NB4 (cell line): ENCODE data around the gene CEP192.
A peak's percentile ranks its signal among the peaks of the same experiment; 100 is the strongest.
"Not testable (repeated sequence)": the region's sequence is repeated elsewhere in the genome, so short reads cannot be mapped to it uniquely, and the experiment has no call there.

Experiments used
- DNase-seq: peaks from one replicate; pipeline ENCODE4 v3.0.0; 2010; ENCODE audit warnings: low read depth
- H3K4me3 ChIP-seq: one replicate; pipeline ENCODE4 v1.5.1; 2011; ENCODE audit warnings: mild to moderate bottlenecking, low read depth, low read length, moderate library complexity
- CTCF ChIP-seq: IDR thresholded peaks from one replicate; pipeline ENCODE4 v1.5.1; 2012; ENCODE audit warnings: low read depth, low read length
- MAX ChIP-seq: IDR thresholded peaks from 2 replicates; pipeline ENCODE4 v1.6.1; 2011; ENCODE audit warnings: low read depth, low read length
- MYC ChIP-seq: IDR thresholded peaks from 2 replicates; pipeline ENCODE4 v1.6.1; 2011; ENCODE audit warnings: low read depth, low read length
- POLR2A ChIP-seq: IDR thresholded peaks from 2 replicates; pipeline ENCODE4 v1.6.1; 2011; ENCODE audit warnings: mild to moderate bottlenecking; ENCODE audit not compliant: insufficient read length; ENCODE audit errors: extremely low read depth

Gene CEP192

GRCh38 chr18:13070460-13070859 lies 79.3 kb downstream of the CEP192 start:
- DNase-seq = peak; percentile 9
- TF ChIP-seq POLR2A (no peak), CTCF (no peak), MYC (no peak)

GRCh38 chr18:13076886-13077285 lies 85.7 kb downstream of the CEP192 start:
- TF ChIP-seq MYC (no peak), MAX (no peak), CTCF (no peak), POLR2A (no peak)
- no peak for DNase-seq
- no peak overlapping the region for H3K4me3 ChIP-seq

More at GRCh38 chr18:13070460-13070859, 79.3 kb downstream of the CEP192 start:
- H3K4me3 ChIP-seq = no peak overlapping the region

GRCh38 chr18:13077473-13077872 lies 86.3 kb downstream of the CEP192 start:
- no peak overlapping the region for H3K4me3 ChIP-seq
- no peak for DNase-seq
- TF ChIP-seq MYC (no peak), MAX (no peak), POLR2A (no peak), CTCF (no peak)

- DNase-seq, H3K4me3 ChIP-seq: not testable (repeated sequence)
Observed at GRCh38 chr18:13078065-13078464, 86.9 kb downstream of the CEP192 start.

- DNase-seq = no peak
- H3K4me3 ChIP-seq = no peak overlapping the region
- TF ChIP-seq MAX (no peak), POLR2A (no peak), MYC (no peak), CTCF (no peak)
Observed at GRCh38 chr18:13086906-13087305, 95.7 kb downstream of the CEP192 start.

GRCh38 chr18:13095466-13095865 lies 104.3 kb downstream of the CEP192 start:
- DNase-seq = no peak
- H3K4me3 ChIP-seq = no peak overlapping the region
- TF ChIP-seq MAX (no peak), CTCF (no peak), POLR2A (no peak), MYC (no peak)

GRCh38 chr18:13096232-13096631 lies 105.1 kb downstream of the CEP192 start:
- no peak overlapping the region for H3K4me3 ChIP-seq
- no peak for TF ChIP-seq CTCF
- no peak for TF ChIP-seq MAX
- TF ChIP-seq POLR2A = no peak
- no peak for TF ChIP-seq MYC
- DNase-seq = no peak
